GM04503 (cell line): Measurements from ENCODE around the gene EPHA4.
A peak's percentile ranks its signal among the peaks of the same experiment; 100 is the strongest.

Experiments
- DNase-seq: peaks from one replicate; pipeline ENCODE4 v3.0.0-alpha.2; 2012; ENCODE audit warnings: low read depth

The EPHA4 gene

DNA sequence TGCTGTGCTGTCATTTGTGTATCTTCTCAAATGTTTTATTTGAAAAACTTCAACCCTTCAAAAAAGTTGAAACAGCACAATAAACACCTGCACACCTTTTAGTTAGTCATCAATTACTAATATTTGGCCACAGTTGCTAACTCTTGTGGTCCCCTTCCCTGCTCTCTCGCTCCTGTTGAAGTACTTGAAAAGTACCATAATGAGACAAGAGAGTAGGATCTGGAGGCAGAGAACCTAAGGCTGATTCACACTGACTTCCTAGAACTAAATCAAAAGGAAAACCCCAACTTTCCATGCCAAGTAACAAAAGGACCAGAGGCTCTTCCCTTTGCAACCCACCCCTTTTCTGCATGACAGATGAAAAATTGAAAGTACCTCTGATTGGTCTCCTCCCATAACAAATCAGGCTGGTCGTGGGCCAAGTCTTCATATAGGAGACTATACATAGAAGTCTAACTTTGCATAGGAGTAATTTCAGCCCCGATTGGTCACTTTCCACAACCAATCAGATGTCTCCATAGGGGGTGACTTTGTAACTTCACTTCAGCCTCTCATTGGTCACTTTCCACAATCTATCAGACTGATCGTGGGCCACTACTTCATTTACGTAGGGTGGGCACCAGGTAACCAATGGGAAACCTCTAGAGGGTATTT, 179.7 kb downstream of the EPHA4 start:
- no peak for DNase-seq

DNA sequence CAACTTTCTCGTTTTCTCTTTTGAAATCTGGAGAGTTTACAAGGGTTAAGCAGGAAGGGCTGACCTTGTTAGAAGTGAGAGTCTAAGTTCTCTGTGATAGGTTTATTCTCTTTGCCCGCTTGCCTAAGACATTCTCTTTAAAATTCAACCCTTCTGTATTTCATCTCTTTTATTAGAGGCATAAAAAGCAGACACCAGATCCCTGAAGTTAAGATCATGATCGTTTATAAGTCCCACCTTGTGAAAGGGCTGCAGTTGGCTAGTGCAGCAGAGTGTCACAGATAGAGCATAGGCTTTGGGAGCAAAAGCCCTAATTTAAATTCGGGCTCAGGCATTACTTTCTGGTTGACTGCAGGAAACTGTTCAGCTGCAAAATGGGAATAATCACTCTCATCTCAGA, 181.2 kb downstream of the EPHA4 start:
- DNase-seq = no peak

DNA sequence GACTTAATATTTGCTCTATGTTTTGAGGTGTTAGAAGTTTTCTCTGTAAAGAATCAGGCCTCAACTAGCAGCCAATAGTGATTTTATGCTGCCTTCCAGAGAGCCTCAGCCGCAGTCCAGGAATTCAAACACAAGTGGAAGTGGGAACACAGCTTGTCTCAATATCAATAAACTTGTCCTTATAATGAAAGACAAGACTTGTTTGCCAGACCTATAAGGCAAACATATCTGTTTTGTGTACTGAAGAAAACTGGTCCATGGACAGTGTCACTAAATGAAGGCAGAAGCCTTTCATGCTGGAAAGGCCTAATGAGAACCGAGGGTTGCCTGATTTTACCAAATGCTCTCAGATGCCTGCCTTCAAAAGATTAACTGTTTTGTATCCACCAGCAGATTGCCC, 182.2 kb downstream of the EPHA4 start:
- no peak for DNase-seq

DNA sequence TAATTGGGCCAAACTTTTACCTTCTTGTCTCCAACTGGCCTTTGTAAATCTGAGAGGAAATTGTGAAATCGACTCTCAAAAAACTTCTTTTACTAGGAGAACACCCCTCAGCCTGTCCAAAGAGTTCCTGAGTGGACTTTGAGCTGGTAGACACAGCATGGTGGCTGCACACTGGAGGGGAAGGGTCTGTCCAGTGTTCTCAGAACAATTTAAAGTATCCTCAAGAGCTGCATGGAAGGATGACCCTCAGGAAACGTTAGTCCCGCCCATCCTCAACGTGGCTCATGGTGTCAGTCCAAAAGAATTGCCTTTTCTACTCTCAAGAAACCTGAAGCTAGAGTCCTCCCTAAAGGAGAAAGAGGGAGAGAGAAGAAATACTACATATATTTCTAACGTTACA, 182.7 kb downstream of the EPHA4 start:
- no peak for DNase-seq

DNA sequence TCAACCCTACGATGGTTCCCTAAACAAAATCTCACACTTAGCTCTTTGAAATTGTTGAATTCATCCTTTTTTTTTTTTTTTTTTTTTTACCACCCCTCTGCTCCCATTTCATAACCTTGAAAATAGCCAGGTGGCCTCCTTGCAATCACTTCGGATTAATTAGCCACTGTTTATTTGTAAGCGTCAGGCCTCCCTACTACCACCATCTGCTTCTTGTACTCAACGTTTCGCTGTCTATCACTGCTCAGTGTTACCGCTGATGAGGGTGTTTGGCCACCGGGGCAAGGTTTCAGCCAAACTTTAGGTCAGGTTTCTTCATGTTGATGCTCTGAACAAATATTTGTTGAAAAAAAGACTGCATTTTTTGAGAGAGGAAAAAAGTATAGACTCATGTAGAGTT, 183.2 kb downstream of the EPHA4 start:
- DNase-seq = no peak

DNA sequence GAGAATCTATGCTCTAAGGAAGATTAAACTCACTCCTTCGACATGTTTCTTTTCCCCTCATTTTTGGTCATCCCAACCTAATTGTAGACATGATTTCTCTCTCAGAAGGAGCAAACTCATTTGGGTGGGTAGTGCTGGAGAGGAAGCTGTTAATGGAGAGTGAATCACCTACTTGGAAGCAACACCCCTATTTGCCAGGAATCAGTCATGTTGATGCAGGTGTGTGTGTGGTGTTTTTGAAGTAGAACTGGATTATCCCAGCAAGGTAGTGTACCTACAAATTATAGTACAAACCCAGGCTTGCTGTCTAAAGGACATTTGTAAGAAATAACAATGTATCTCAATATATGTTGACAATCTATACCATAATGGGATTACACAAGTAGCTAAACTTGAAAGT, 186.4 kb downstream of the EPHA4 start:
- no peak for DNase-seq

DNA sequence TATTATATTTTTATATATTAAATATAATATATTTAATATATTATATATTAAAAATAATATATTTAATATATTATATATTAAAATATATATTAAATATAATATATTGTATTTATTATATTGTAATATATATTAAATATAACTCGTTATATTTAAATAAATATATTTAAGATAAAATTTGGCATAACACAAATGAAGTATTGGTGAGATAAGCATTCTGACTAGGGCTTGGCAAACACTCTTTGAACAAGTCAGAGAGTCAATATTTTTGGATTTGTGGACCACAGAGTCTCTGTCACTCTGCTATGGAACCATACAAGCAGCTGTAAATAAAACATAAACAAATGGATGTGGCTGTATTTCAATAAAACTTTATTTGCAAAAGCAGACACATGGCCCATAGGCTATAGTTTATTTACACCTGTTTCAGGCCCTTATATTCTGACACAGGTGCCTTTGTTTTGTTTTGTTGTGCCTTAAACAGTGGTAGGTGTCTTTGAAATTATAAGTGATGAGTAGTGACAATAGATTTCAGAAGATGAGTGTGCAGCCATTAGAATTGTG, 190.1 kb downstream of the EPHA4 start:
- DNase-seq = no peak

DNA sequence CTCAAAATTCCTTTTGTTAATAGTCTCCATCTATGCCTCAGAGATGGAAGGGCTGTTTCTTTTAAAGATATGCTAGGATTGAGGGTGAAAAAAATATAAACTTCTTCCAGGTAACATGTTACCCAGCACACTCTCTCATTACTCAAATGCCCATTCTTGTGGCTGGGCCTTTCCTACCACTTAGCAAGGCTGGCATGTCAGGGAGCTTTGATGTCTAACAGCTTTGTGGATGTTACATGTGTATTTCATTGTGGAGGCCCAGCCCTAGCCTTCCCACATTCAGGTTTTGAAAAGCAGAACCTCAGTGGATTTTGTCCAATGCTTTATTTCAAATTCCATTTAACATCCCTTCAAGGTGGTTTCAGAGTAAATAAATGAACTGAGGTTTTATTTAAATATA, 191.4 kb downstream of the EPHA4 start:
- no peak for DNase-seq

DNA sequence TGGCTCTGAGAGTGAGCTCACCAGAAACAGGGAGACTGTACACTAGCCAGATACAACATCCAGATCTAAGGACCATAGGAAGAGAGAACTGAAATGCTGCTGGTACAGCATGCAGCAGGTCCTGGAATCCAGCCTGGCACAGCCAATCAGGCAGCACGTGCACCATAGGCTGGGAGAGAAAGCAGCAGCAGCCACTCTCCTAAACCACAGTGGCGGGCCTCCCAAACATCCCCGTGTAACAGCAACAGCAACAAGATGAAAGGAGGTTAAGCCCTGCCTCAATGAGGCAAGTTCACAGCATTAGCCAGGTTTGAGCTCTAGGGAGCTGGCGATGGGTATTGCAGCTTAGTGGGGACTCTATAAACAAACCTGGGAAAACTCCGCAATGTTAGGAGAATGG, 192.0 kb downstream of the EPHA4 start:
- no peak for DNase-seq

DNA sequence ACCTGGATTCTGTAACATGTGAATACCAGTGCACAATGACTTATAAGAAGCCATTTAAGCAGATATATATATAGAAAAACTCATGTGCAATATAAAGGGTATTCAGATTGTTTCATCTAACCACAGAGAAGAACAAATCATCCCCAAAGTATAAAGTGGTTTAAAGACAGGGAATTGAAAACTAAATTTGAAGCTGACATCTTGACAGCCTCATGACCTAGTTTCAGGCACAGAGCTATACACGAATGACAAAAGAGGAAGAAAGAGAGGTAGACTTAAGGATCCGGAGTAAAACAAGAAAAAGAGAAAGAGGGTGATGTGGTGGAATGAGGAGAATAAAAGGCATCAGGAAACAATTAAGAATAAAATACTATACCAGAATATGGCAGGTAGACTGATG, 194.5 kb downstream of the EPHA4 start:
- no peak for DNase-seq

DNA sequence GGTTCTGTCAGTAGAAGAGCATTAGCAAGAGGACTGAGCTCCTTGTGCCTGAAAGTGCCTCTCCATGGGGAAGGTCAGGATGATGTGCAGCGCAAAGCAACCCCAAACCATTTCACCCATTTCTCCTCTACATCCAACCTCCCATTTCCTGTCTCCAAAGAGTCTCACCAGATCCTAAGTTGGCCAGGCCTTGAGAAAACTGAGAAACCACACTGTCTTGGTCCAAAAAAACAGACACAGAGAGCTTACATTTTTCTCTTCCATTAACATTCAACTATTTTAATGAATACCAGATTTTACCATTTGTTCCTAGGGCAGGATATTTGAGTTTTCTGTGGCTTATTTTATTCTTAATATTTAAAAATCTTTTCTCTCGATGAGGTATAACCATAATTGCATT, 195.0 kb downstream of the EPHA4 start:
- DNase-seq = peak; percentile 21

DNA sequence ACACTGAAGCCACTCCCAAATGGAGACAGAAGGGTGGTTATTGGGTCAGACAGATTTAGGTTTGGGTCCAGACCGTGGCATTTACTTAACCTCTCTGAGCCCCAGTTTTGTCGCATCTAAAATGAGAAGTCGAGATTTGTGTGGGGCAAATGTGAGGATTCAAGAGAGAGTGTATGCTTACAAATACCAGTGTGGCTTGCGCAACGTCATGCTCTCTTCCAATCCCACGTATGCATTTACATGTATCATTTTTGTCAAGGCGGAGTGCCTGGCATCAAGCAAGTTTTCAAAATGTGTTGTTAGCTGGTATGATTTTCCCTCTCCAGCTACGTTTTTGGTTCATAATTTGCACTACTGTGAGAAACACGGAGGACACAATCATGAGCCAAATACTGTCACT, 197.9 kb downstream of the EPHA4 start:
- DNase-seq = no peak

DNA sequence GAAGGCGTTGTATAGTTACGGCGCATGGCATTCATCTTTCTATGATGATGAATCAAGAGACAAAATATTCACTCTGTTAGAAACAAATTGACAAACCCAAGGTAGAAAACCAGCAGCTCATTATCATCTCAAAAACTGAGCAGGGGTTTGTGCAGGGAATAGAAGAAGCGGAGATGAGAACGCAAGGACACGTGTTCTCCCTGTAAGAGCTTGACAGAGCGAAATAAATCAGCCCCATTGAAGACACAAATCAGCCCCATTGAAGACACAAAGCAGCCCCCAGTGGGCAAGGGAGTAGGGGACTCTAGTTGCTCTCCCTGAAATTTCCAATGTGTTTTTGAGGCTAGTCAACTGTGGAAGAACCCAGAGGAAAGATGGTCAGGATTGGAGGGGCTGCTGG, 199.2 kb downstream of the EPHA4 start:
- DNase-seq = no peak

DNA sequence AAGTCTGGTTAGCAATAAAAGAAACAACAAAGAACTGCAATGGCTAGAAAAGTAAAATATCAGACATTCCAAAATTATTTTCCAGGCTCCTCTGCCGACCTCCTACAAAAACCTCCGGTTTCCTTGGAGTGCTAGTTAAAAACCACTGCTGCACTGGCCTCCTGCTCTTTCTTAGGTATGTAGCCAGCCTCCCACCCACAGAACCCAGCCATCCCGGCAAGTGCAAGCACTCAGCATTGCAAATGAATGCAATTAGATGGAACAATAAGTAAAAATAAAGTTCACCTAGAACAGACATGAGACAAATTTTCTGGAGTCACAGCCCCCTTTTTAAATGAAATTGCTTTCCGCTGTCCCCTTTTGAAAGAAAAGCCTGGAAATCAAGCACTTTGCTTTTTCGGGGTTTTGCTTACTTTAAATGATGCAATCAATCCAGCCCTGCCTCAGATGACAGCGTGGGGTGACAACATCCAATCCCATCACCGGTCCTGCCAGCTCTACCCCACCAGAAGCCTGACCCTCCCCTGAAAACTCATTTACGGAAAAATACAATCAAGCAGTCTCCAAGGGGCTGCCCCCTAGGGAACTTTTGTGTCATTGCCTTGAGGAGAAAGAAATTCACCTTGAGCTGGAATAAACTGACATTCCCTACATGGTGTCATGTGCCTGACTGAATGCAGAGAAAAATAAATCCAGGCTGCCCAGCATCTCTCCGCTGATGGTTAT, 199.8 kb downstream of the EPHA4 start:
- no peak for DNase-seq

DNA sequence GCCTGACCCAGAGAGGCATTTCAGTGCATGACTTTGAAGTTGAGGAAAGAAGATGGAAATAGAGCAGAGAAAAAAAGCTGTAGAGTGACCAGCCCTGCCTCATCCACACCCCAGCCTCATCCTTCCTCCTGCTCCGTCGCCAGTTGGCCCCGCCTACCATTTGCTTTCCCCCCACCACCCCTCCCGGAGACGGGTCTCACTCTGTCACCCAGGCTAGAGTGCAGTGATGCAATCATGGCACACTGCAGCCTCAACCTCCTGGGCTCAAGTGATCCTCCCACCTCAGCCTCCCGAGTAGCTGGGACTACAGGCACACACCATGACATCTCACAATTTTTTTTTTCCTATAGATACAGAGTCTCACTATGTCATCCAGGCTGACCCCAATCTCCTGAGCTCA, 200.8 kb downstream of the EPHA4 start:
- no peak for DNase-seq

DNA sequence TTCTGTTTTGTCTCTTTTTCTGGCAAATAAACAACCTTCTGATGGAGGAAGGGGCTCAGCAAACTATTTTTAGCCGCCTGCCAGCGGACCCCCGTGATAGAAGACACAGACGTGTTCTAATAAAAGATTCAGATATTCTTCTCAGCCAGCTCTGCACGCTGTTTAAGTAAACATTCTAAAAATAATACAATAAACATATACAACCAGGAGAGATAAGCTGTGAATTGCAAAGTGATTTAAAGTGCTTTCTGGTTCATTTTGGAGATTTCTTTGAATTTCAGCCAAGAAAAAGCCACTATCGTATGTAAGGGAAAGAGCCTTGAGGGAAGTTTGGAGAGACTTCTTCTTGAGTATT, 201.3 kb downstream of the EPHA4 start:
- DNase-seq = no peak

DNA sequence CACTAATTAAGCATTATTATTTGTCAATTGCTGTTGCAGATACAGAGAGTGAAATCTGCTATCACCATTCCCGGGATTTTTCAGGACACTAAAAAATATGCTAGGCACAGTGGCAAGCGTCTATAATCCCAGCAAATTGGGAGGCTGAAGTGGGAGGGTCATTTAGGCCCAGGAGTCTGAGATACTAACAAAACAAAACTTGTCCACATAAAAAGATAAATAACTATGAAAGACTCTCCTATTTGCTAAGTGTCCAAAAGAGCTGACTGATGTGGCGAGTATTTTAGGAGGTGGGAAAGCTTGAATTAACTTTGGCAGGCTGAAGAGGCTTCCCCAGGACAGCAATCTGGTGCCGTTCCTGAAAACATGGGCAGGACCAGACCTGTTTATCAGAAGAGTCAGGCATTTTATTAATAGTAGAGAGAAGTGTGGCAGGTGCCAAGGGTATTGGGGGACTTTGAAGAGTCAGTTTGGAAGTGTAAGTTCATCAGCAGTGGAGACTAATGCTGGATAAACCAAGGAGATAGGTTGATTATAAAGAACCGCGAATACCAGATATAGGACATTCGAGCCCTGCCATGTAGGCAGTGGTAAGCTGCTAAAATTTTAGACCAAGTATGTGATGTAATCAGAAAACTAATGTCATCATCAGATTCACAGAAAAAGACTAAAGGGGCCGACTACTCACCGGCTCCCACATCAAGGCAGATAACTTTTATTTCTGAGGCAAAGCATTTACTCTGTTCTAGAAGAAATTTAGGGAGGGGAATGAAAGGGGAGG, 201.8 kb downstream of the EPHA4 start:
- no peak for DNase-seq
